Smooth muscle cell (in vitro differentiated cells): Measurements from ENCODE around the gene CTNNA2. TPM values are rescaled to one million over a fixed set of nuclear protein-coding genes. Genes with fewer than 3 reads are reported as not detected.

ENCODE experiments used
- DNase-seq: peaks from one replicate; lab custom pipeline; 2025; ENCODE audit not compliant: unreplicated experiment; lab: John Stamatoyannopoulos, UW
- H2AFZ ChIP-seq: fragments of 200-600 bp; sonication (generic); 2 replicates; pipeline ENCODE4 v1.6.0; 2016; ENCODE audit warnings: antibody characterized with exemption, low read depth, mild to moderate bottlenecking
- H3F3A ChIP-seq: fragments of 200-600 bp; sonication (generic); 2 replicates; pipeline ENCODE4 v1.6.0; 2017; ENCODE audit warnings: antibody characterized with exemption, low read depth
- H3K27ac ChIP-seq: fragments of 200-600 bp; sonication (generic); 2 replicates; pipeline ENCODE4 v1.5.1; 2016; ENCODE audit warnings: low read depth, mild to moderate bottlenecking
- H3K27me3 ChIP-seq: fragments of 200-600 bp; sonication (generic); 2 replicates; pipeline ENCODE4 v1.6.1; 2016; ENCODE audit warnings: low read depth, mild to moderate bottlenecking
- H3K36me3 ChIP-seq: fragments of 200-600 bp; sonication (generic); 2 replicates; pipeline ENCODE4 v1.5.1; 2016; ENCODE audit warnings: low read depth
- H3K4me1 ChIP-seq: fragments of 200-600 bp; sonication (generic); 2 replicates; pipeline ENCODE4 v1.5.1; 2016; ENCODE audit warnings: low read depth
- H3K4me2 ChIP-seq: fragments of 200-600 bp; sonication (generic); 2 replicates; pipeline ENCODE4 v1.6.0; 2016; ENCODE audit warnings: mild to moderate bottlenecking
- H3K4me3 ChIP-seq: fragments of 200-600 bp; sonication (generic); 2 replicates; pipeline ENCODE4 v1.5.1; 2016; ENCODE audit warnings: mild to moderate bottlenecking
- H3K79me2 ChIP-seq: fragments of 200-600 bp; sonication (generic); 2 replicates; pipeline ENCODE4 v1.6.0; 2016; ENCODE audit warnings: low read depth, mild to moderate bottlenecking
- H3K9ac ChIP-seq: fragments of 200-600 bp; sonication (generic); 2 replicates; pipeline ENCODE4 v1.6.0; 2016; ENCODE audit warnings: low read depth
- H3K9me3 ChIP-seq: fragments of 200-600 bp; sonication (generic); replicated peaks from 2 replicates; pipeline ENCODE4 v1.5.1; 2016; ENCODE audit warnings: low read depth
- H4K20me1 ChIP-seq: fragments of 200-600 bp; sonication (generic); 2 replicates; pipeline ENCODE4 v1.6.0; 2016; ENCODE audit warnings: low read depth
- WGBS: methylation state at CpG from one replicate; pipeline ENCODE4 v1.1.7; 2016; ENCODE audit warnings: low lambda C conversion rate; 5-methylcytosine and 5-hydroxymethylcytosine counted together
- polyA plus RNA-seq: library from polyadenylated mRNA; unstranded; fragments of >200 nt; fragmentation: Nextera tagmentation; extraction: Ambion mirVana; gene quantifications from 2 replicates; pipeline ENCODE4 v1.2.1, GENCODE V29; 2016
- total RNA-seq: library from RNA; depleted of rRNA; stranded (reverse); fragments of >200 nt; gene quantifications from 2 replicates; pipeline ENCODE4 v1.2.3, GENCODE V29; 2014
- TF ChIP-seq, protein P1 (sequence below): fragments of 200-600 bp; sonication (generic); IDR thresholded peaks from 2 replicates; pipeline ENCODE4 v1.5.1; 2017; ENCODE audit warnings: borderline replicate concordance, mild to moderate bottlenecking, antibody characterized with exemption; ENCODE audit not compliant: insufficient read depth, poor library complexity, severe bottlenecking

CTNNA2 gene
- total and polyA plus RNA-seq, 2 experiments from 2014 or later = not detected

DNA sequence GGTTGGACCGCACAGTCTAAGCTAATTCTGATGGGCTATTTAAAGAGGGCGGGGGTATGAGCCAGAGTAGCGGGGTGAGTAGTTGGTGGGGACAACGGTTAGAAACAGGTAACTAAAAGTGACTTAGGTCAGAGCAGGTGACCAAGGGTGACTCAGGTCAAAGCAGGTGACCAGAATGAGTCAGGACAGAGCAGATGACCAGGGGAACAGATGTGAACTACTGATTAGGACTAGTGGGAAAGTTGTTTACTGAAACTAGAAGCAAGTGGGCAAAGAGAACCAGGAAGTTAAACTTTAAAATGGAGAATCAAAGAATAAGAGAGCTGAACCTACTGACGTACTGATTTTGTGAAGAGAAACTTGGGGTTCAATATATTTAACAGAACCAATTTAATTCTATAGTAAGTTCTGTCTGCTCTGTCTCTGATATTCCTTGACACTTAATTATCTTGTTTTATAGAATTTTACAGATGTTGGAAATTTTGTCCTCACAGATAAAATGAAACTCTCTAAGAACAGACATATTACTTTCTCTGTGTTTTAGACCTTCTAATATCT lies 799.5 kb downstream of the CTNNA2 start:
- Histone ChIP-seq H3K9me3 (no peaks in the 10 kb centered on the region), H3K27me3 (peaks cover 11% of the 10 kb centered on the region), H3K36me3 (no peaks in the 10 kb centered on the region), H3K27ac (no peak overlapping the region), H3K79me2 (no peaks in the 10 kb centered on the region), H3K4me2 (no peak overlapping the region), H3K4me3 (no peak overlapping the region), H2AFZ (no peak overlapping the region), H3F3A (no peaks in the 10 kb centered on the region), H3K4me1 (no peaks in the 10 kb centered on the region), H4K20me1 (no peaks in the 10 kb centered on the region), H3K9ac (no peak overlapping the region)
- TF ChIP-seq, protein P1, sequence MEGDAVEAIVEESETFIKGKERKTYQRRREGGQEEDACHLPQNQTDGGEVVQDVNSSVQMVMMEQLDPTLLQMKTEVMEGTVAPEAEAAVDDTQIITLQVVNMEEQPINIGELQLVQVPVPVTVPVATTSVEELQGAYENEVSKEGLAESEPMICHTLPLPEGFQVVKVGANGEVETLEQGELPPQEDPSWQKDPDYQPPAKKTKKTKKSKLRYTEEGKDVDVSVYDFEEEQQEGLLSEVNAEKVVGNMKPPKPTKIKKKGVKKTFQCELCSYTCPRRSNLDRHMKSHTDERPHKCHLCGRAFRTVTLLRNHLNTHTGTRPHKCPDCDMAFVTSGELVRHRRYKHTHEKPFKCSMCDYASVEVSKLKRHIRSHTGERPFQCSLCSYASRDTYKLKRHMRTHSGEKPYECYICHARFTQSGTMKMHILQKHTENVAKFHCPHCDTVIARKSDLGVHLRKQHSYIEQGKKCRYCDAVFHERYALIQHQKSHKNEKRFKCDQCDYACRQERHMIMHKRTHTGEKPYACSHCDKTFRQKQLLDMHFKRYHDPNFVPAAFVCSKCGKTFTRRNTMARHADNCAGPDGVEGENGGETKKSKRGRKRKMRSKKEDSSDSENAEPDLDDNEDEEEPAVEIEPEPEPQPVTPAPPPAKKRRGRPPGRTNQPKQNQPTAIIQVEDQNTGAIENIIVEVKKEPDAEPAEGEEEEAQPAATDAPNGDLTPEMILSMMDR = no peak
- 95% methylated on average over 5 of the region's 5 CpGs for WGBS
- DNase-seq = no peak

DNA sequence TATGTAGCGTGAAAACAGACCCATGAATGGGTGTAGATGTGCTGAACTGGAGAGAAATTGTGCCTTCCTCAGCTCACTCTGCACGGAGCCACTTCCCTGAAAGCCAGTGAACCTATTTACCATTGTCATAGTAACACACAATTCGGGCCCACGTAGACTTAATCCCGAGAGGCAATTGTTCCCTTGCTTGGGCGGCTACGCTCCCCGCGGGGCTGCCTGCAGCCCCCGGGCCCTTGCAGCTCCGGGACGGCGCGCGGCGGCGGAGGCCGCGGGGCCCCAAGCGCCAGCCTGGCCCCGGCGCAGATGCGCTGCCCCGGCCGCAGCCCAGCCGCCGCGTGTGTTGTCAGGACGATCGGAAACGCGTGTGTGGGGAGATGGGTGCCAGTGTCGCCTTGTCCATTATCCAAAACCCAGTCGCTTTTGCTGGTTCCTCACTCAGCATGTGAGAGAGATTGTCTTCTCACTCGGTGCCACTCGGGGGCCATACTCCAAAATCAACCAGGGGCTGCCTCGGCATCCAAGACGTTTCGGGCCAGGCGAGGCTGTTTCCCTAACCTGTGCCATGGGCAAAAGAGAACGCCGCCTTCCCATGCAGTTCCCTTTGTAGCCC lies 809.6 kb downstream of the CTNNA2 start:
- H2AFZ ChIP-seq = peak overlapping the region; percentile 41
- WGBS = 24% methylated on average over 41 of the region's 42 CpGs
- peak overlapping the region; percentile 78 for H3K4me2 ChIP-seq
- peaks cover 46% of the 10 kb centered on the region for H3K27me3 ChIP-seq
- no peaks in the 10 kb centered on the region for H3K36me3 ChIP-seq
- TF ChIP-seq, protein P1 = no peak
- no peak overlapping the region for H3K9ac ChIP-seq
- no peaks in the 10 kb centered on the region for H4K20me1 ChIP-seq
- no peak for DNase-seq
- no peaks in the 10 kb centered on the region for H3F3A ChIP-seq
- no peaks in the 10 kb centered on the region for H3K9me3 ChIP-seq
- H3K27ac ChIP-seq = no peak overlapping the region
- H3K4me3 ChIP-seq = peak overlapping the region; percentile 35
- peaks cover 32% of the 10 kb centered on the region for H3K4me1 ChIP-seq
- no peaks in the 10 kb centered on the region for H3K79me2 ChIP-seq

DNA sequence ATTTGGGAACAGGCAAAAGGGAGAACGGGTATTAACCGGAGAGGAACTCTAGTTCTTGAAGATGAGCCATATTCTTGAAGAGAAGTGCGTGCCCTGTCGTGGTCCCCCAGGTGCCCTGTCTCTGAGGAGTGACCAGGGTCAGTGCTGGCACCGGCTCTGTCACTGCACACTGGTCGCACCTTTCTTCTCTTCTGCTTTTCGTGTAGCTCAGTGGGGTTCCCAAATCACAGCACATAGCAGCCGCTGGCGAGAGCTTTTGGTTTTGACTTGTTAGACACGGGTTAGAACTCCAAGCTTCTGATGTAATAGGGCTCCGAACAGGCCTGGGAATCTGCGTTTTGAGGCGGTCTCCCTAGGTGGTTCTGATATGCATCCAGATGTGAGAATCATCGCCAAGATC lies 810.1 kb downstream of the CTNNA2 start:
- H3K4me3 ChIP-seq = no peak overlapping the region
- 60% methylated on average over 14 of the region's 14 CpGs for WGBS
- peak overlapping the region; percentile 78 for H3K4me2 ChIP-seq
- H3K4me1 ChIP-seq = peaks cover 32% of the 10 kb centered on the region
- H3K27ac ChIP-seq = no peak overlapping the region
- peaks cover 46% of the 10 kb centered on the region for H3K27me3 ChIP-seq
- no peaks in the 10 kb centered on the region for H3K9me3 ChIP-seq
- no peak overlapping the region for H3K9ac ChIP-seq
- DNase-seq = no peak
- H3F3A ChIP-seq = no peaks in the 10 kb centered on the region
- no peaks in the 10 kb centered on the region for H3K79me2 ChIP-seq
- no peak overlapping the region for H2AFZ ChIP-seq
- H4K20me1 ChIP-seq = no peaks in the 10 kb centered on the region
- TF ChIP-seq, protein P1 = no peak
- H3K36me3 ChIP-seq = no peaks in the 10 kb centered on the region

DNA sequence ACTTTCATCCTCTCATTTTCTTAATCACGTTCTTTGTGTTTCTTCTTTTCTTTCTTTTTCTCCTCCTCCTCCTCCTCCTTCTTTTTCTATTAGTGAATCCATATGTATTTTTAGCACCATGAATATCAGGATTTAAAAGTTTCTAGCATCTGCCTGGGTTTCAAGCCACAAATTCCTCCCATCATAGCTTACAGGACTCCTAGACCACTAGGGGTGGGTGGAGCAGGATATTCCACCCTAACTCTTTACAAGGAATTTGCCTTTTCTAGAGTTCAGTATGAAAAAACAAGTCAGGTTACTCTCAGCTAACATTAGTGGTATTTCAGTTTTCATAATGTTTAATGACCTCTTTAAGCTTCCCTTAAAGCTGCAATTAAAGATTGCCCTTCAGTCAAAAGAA lies 810.8 kb downstream of the CTNNA2 start:
- H3K9me3 ChIP-seq = no peaks in the 10 kb centered on the region
- 63% methylated on average over 1 of the region's 1 CpG for WGBS
- H3K4me2 ChIP-seq = peak overlapping the region; percentile 29
- no peak overlapping the region for H3K27ac ChIP-seq
- H3K36me3 ChIP-seq = no peaks in the 10 kb centered on the region
- H4K20me1 ChIP-seq = no peaks in the 10 kb centered on the region
- no peak overlapping the region for H2AFZ ChIP-seq
- no peaks in the 10 kb centered on the region for H3K79me2 ChIP-seq
- DNase-seq = no peak
- H3F3A ChIP-seq = no peaks in the 10 kb centered on the region
- TF ChIP-seq, protein P1 = no peak
- H3K27me3 ChIP-seq = peaks cover 46% of the 10 kb centered on the region
- no peak overlapping the region for H3K4me3 ChIP-seq
- no peak overlapping the region for H3K9ac ChIP-seq
- peaks cover 32% of the 10 kb centered on the region for H3K4me1 ChIP-seq
